ENCODE results near the gene KCTD14. TPM values are rescaled to one million over a fixed set of nuclear protein-coding genes. Genes with fewer than 3 reads are reported as not detected.

Gene KCTD14
- total and polyA plus RNA-seq, 7 donors, result 2.5 to 22.8 (median 4.5) TPM

DNA sequence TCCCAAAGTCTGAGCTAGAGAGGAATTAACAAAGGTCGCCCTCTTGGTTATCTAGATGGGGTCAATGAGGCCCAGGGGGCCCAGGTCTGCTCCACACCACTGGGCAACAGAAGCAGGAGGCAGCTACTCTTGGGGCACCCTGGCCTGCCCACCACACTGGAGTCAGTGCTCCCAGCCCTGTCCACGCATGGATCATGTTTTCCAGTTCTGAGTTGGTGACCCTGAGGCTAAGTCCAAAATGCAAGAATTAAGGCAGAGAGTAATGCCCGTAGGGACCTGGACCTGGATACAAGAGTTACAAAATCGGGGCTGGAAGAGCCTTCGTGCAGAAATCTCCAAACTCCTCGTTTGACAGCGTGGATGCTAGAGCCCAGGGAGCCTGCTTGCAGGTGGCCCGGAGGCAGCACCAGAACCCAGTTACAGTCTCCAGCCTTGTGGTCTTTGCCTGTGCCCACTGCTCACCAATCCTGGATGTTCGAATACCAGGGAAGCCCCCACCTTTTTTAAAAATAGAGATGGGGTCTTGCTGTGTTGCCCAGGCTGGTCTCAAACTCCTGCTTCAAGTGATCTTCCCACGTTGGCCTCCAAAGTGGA, 34.5 kb upstream of the KCTD14 start:
- Histone ChIP-seq H3K36me3 (no peaks in the 10 kb centered on the region), H3K4me3 (no peak overlapping the region), H3K27me3 (no peaks in the 10 kb centered on the region), H3K9me3 (no peaks in the 10 kb centered on the region), H3K27ac (no peak overlapping the region), H3K4me1 (peaks cover 0 to 8% (median 5%) of the 10 kb centered on the region in 4 donors)
- intact Hi-C loops (cut with DNase I), result no loop called here
- no peak for DNase-seq
- TF ChIP-seq, protein P1, sequence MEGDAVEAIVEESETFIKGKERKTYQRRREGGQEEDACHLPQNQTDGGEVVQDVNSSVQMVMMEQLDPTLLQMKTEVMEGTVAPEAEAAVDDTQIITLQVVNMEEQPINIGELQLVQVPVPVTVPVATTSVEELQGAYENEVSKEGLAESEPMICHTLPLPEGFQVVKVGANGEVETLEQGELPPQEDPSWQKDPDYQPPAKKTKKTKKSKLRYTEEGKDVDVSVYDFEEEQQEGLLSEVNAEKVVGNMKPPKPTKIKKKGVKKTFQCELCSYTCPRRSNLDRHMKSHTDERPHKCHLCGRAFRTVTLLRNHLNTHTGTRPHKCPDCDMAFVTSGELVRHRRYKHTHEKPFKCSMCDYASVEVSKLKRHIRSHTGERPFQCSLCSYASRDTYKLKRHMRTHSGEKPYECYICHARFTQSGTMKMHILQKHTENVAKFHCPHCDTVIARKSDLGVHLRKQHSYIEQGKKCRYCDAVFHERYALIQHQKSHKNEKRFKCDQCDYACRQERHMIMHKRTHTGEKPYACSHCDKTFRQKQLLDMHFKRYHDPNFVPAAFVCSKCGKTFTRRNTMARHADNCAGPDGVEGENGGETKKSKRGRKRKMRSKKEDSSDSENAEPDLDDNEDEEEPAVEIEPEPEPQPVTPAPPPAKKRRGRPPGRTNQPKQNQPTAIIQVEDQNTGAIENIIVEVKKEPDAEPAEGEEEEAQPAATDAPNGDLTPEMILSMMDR (IDR thresholded peaks at IDR 0.05), result no peak
- TF ChIP-seq EP300 (IDR thresholded peaks at IDR 0.05) (no peak), POLR2A (IDR thresholded peaks at IDR 0.05) (no peak), POLR2AphosphoS5 (IDR thresholded peaks at IDR 0.05) (no peak)
- 83 to 84% methylated on average over 10 of the region's 10 CpGs for WGBS, 2 donors

- WGBS, 2 donors, result 85 to 90% methylated on average over 3 of the region's 3 CpGs
- H3K27ac ChIP-seq, result no peak overlapping the region
- H3K9me3 ChIP-seq, result no peaks in the 10 kb centered on the region
- intact Hi-C loops (cut with DNase I), result no loop called here
- peaks cover 0 to 3% (median 2%) of the 10 kb centered on the region in 4 donors for H3K4me1 ChIP-seq
- no peak for DNase-seq
- no peaks in the 10 kb centered on the region for H3K36me3 ChIP-seq
- H3K27me3 ChIP-seq, result no peaks in the 10 kb centered on the region
- TF ChIP-seq EP300 (IDR thresholded peaks at IDR 0.05) (no peak), POLR2AphosphoS5 (IDR thresholded peaks at IDR 0.05) (no peak), POLR2A (IDR thresholded peaks at IDR 0.05) (no peak)
- TF ChIP-seq, protein P1 (IDR thresholded peaks at IDR 0.05), result no peak
- no peak overlapping the region for H3K4me3 ChIP-seq
Measured at GRCh38 chr11:78056093-78056492, 33.0 kb upstream of the KCTD14 start.

GRCh38 chr11:78054971-78055370, 31.9 kb upstream of the KCTD14 start:
- Histone ChIP-seq H3K9me3 (no peaks in the 10 kb centered on the region), H3K4me3 (no peak overlapping the region), H3K27me3 (no peaks in the 10 kb centered on the region), H3K27ac (no peak overlapping the region), H3K36me3 (no peaks in the 10 kb centered on the region), H3K4me1 (no peaks in the 10 kb centered on the region)
- intact Hi-C loops (cut with DNase I), result no loop called here
- DNase-seq, result no peak
- TF ChIP-seq, protein P1 (IDR thresholded peaks at IDR 0.05), result no peak
- no peak for TF ChIP-seq POLR2A (IDR thresholded peaks at IDR 0.05)
- TF ChIP-seq EP300 (IDR thresholded peaks at IDR 0.05), result no peak
- no peak for TF ChIP-seq POLR2AphosphoS5 (IDR thresholded peaks at IDR 0.05)
- 92 to 96% methylated on average over 4 of the region's 4 CpGs for WGBS, 2 donors

DNA sequence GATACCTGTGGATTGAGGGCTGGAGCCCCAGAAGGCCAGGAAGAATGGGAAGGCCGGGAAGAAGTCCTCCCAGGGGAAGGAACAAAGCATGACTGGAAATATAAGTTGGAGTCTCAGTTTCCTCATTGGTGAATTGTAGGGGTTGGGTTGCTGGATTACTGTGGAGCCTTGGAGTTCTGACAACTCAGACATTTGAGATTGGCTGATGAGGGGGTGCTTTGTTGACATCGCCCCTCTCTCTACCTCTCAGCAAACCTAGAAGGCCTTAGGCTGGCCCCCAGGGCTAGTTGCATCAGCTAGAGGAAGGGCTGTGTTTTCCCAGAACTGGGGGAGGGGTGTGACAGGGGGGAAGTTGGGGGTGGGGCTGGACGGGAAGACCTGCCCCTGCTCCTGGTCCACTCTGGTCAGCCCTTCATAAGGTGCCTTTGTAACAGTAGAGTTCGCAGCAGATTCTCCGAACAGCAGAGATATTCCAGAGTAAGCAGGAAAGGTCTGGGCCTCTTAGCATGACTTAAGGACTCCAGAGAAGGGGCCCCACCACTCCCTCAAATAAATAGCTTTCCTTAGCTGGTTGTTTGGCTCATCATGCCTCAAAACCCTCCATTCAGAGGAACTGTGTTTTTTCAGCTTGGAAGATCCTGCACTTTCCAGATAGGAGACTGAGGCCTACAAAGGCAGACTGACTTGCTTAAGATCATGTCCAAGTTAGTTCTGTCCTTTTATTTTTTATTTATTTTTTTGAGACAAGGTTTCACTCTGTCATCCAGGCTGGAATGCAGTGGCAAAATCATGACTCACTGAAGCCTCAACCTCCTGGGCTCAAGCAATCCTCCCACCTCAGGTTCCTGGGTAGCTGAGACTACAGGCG, 28.1 kb upstream of the KCTD14 start:
- TF ChIP-seq, protein P1 (IDR thresholded peaks at IDR 0.05), result no peak
- TF ChIP-seq POLR2AphosphoS5 (IDR thresholded peaks at IDR 0.05) (no peak), EP300 (IDR thresholded peaks at IDR 0.05) (no peak), POLR2A (IDR thresholded peaks at IDR 0.05) (no peak)
- DNase-seq, result no peak
- no peaks in the 10 kb centered on the region for H3K27me3 ChIP-seq
- no peaks in the 10 kb centered on the region for H3K36me3 ChIP-seq
- H3K4me1 ChIP-seq, result peaks cover 0 to 5% (median 2%) of the 10 kb centered on the region in 4 donors
- intact Hi-C loops (cut with DNase I), result no loop called here
- H3K9me3 ChIP-seq, result no peaks in the 10 kb centered on the region
- H3K27ac ChIP-seq, result no peak overlapping the region
- no peak overlapping the region for H3K4me3 ChIP-seq
- WGBS, 2 donors, result 85 to 88% methylated on average over 6 of the region's 6 CpGs
